SU-DHL-6 (cell line): ENCODE data around the gene ANKK1.

Experiments
- H2AFZ ChIP-seq: fragments of 200-600 bp; sonication (generic); 2 replicates; pipeline ENCODE4 v1.6.1; 2014; ENCODE audit warnings: low read depth, mild to moderate bottlenecking, moderate library complexity, mixed read lengths, antibody characterized with exemption, low read length; ENCODE audit not compliant: severe bottlenecking
- H3F3A ChIP-seq: fragments of 200-600 bp; shearing (Covaris generic); 2 replicates; pipeline ENCODE4 v1.6.0; 2016; ENCODE audit warnings: antibody characterized with exemption, mild to moderate bottlenecking; ENCODE audit not compliant: insufficient read depth
- H3K27ac ChIP-seq: fragments of 200-600 bp; sonication (generic); 2 replicates; pipeline ENCODE4 v1.5.1; 2016; ENCODE audit warnings: low read depth, mild to moderate bottlenecking, low read length, moderate library complexity, mixed read lengths
- H3K27me3 ChIP-seq: fragments of 200-600 bp; sonication (generic), shearing (Covaris generic); 2 replicates; pipeline ENCODE4 v1.6.0; 2014; ENCODE audit warnings: mild to moderate bottlenecking, low read length
- H3K36me3 ChIP-seq: fragments of 200-600 bp; sonication (generic); 2 replicates; pipeline ENCODE4 v1.6.1; 2014; ENCODE audit warnings: mild to moderate bottlenecking, low read length, mixed read lengths
- H3K4me2 ChIP-seq: fragments of 300-600, 200-600 bp; shearing (Covaris generic), sonication (generic); 2 replicates; pipeline ENCODE4 v1.6.0; 2014; ENCODE audit warnings: low read length, low read depth, mild to moderate bottlenecking; ENCODE audit not compliant: poor library complexity, severe bottlenecking
- H3K4me3 ChIP-seq: fragments of 200-600 bp; sonication (generic); 2 replicates; pipeline ENCODE4 v1.5.1; 2014; ENCODE audit warnings: antibody characterized with exemption, low read length, mild to moderate bottlenecking, mixed read lengths; ENCODE audit not compliant: insufficient read depth, poor library complexity, severe bottlenecking
- H3K79me2 ChIP-seq: fragments of 200-600 bp; sonication (generic); 2 replicates; pipeline ENCODE4 v1.6.1; 2014; ENCODE audit warnings: mild to moderate bottlenecking, low read length, moderate library complexity; ENCODE audit not compliant: insufficient read depth
- H3K9ac ChIP-seq: fragments of 200-600 bp; sonication (generic); 2 replicates; pipeline ENCODE4 v1.7.0; 2014; ENCODE audit warnings: mild to moderate bottlenecking, low read length
- H3K9me2 ChIP-seq: fragments of 200-600 bp; sonication (generic); replicated peaks from 2 replicates; pipeline ENCODE4 v1.6.1; 2014; ENCODE audit warnings: low read length; ENCODE audit not compliant: insufficient read depth
- H3K9me3 ChIP-seq: fragments of 200-600 bp; sonication (generic); 2 replicates; pipeline ENCODE4 v1.6.1; 2014; ENCODE audit warnings: low read length, mixed read lengths; ENCODE audit not compliant: insufficient read depth
- H4K20me1 ChIP-seq: fragments of 200-600 bp; sonication (generic); 2 replicates; pipeline ENCODE4 v1.6.1; 2014; ENCODE audit warnings: low read depth, mild to moderate bottlenecking, antibody characterized with exemption, low read length, moderate library complexity, mixed read lengths
- EZH2phosphoT487 ChIP-seq: fragments of 200-600 bp; sonication (generic), shearing (Covaris generic); conservative IDR thresholded peaks from 2 replicates; pipeline ENCODE4 v1.6.1; 2018; ENCODE audit warnings: mild to moderate bottlenecking, antibody characterized with exemption, low read length, moderate library complexity, mixed read lengths
- TF ChIP-seq, protein P1 (sequence below): fragments of 200-600 bp; sonication (generic); IDR thresholded peaks from one replicate; pipeline ENCODE4 v1.5.1; 2017; ENCODE audit warnings: antibody characterized with exemption, mild to moderate bottlenecking, low read length, moderate library complexity; ENCODE audit not compliant: insufficient read depth, poor library complexity, severe bottlenecking

The ANKK1 gene

DNA sequence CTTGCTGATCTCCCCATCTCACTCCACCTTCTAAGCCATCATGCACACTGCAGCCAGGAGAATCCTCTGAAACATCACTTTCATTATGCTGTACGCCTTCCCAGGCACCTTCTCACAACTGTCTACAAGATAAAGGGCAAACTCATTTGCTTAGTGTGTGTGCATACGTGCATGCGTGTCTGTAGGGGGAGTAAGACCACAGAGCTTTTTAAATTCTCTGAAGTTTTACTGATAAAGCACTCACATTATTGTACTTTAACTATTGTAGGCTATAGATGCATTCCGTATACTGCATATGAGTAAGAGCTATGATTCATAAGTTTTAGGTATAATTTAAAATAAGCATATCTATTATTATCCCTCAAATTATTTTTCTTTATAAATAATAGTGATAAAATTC lies 15.3 kb upstream of the ANKK1 start:
- no peak overlapping the region for H3K4me2 ChIP-seq
- no peaks in the 10 kb centered on the region for H3K9me2 ChIP-seq
- H3K27me3 ChIP-seq = no peaks in the 10 kb centered on the region
- no peaks in the 10 kb centered on the region for H3K36me3 ChIP-seq
- no peak for TF ChIP-seq EZH2phosphoT487
- TF ChIP-seq, protein P1, sequence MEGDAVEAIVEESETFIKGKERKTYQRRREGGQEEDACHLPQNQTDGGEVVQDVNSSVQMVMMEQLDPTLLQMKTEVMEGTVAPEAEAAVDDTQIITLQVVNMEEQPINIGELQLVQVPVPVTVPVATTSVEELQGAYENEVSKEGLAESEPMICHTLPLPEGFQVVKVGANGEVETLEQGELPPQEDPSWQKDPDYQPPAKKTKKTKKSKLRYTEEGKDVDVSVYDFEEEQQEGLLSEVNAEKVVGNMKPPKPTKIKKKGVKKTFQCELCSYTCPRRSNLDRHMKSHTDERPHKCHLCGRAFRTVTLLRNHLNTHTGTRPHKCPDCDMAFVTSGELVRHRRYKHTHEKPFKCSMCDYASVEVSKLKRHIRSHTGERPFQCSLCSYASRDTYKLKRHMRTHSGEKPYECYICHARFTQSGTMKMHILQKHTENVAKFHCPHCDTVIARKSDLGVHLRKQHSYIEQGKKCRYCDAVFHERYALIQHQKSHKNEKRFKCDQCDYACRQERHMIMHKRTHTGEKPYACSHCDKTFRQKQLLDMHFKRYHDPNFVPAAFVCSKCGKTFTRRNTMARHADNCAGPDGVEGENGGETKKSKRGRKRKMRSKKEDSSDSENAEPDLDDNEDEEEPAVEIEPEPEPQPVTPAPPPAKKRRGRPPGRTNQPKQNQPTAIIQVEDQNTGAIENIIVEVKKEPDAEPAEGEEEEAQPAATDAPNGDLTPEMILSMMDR = no peak
- H3K9ac ChIP-seq = no peak overlapping the region
- no peak overlapping the region for H3K27ac ChIP-seq
- no peaks in the 10 kb centered on the region for H4K20me1 ChIP-seq
- no peaks in the 10 kb centered on the region for H3K9me3 ChIP-seq
- H2AFZ ChIP-seq = no peak overlapping the region
- no peaks in the 10 kb centered on the region for H3F3A ChIP-seq
- H3K79me2 ChIP-seq = no peaks in the 10 kb centered on the region
- H3K4me3 ChIP-seq = no peak overlapping the region

DNA sequence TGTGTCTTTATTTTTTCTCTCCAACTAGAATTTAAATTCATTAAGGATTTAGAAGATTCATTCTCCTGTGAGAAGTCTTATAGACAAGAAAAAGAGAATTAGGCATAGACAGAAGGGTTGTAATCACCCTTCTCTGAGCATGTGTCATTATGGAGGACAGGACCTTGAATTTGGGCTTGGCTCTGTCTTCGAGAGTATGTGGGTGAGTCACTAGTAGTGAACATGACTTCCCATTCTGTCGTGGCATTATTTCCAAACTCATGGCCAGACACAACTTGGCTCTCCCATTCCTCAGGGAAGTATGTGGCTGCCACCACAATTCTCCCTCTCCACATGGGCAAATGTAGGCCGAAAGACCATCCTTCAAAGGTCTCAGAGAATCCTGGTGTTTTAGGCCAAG lies 14.3 kb upstream of the ANKK1 start:
- H4K20me1 ChIP-seq = no peaks in the 10 kb centered on the region
- H3K36me3 ChIP-seq = no peaks in the 10 kb centered on the region
- H2AFZ ChIP-seq = no peak overlapping the region
- no peaks in the 10 kb centered on the region for H3K9me3 ChIP-seq
- no peaks in the 10 kb centered on the region for H3K79me2 ChIP-seq
- no peaks in the 10 kb centered on the region for H3F3A ChIP-seq
- no peak overlapping the region for H3K4me3 ChIP-seq
- H3K9me2 ChIP-seq = no peaks in the 10 kb centered on the region
- H3K27ac ChIP-seq = no peak overlapping the region
- TF ChIP-seq, protein P1 = no peak
- TF ChIP-seq EZH2phosphoT487 = no peak
- no peak overlapping the region for H3K9ac ChIP-seq
- H3K4me2 ChIP-seq = no peak overlapping the region
- no peaks in the 10 kb centered on the region for H3K27me3 ChIP-seq

DNA sequence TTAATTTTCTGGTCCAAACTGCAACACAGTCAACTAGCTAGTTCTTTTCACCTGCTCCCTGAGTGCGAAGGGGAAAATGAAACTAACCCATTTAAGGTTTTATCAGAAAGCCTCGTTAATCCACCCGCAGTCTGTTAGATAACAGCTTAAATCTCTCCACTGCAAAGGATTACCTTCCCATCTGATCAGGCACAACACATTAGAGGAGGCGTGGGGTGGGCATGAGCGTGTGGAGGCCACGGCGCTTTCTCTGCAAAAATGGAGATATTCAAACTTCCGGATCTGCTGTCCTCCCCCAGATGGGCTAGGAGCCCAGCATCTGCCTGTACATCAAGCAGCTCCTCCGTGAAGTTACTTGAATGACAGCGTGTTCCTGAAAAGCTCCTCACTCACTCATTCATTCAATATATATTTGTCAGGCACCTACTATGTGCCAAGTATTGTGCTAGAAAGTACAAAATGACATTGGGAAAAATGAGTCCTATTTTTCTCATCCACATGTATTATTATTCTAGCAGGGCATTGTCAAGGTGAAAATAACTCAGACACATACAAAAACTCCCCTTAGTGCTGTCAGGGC lies 13.5 kb upstream of the ANKK1 start:
- H3K36me3 ChIP-seq = no peaks in the 10 kb centered on the region
- no peaks in the 10 kb centered on the region for H3K27me3 ChIP-seq
- H3K4me2 ChIP-seq = no peak overlapping the region
- no peak overlapping the region for H3K9ac ChIP-seq
- H3K27ac ChIP-seq = no peak overlapping the region
- no peaks in the 10 kb centered on the region for H3F3A ChIP-seq
- no peak overlapping the region for H2AFZ ChIP-seq
- H4K20me1 ChIP-seq = no peaks in the 10 kb centered on the region
- no peak overlapping the region for H3K4me3 ChIP-seq
- H3K9me3 ChIP-seq = no peaks in the 10 kb centered on the region
- H3K79me2 ChIP-seq = no peaks in the 10 kb centered on the region
- TF ChIP-seq, protein P1 = no peak
- no peak for TF ChIP-seq EZH2phosphoT487
- no peaks in the 10 kb centered on the region for H3K9me2 ChIP-seq
